Measurements from ENCODE around the gene ARL15. TPM values are rescaled to one million over a fixed set of nuclear protein-coding genes. Genes with fewer than 3 reads are reported as not detected.

ARL15 gene
- total RNA-seq, 1 donor, result 22.0 TPM

GRCh38 chr5:54279960-54280359 is 30.4 kb downstream of the ARL15 start:
- no peak overlapping the region for H3K4me3 ChIP-seq (ENCODE audit: low read depth, low read length)
- no peak for DNase-seq (ENCODE audit: low read depth)
- no peak for TF ChIP-seq CTCF (IDR thresholded peaks at IDR 0.05; ENCODE audit: insufficient read depth, low read length)

GRCh38 chr5:54278979-54279717 is 31.2 kb downstream of the ARL15 start:
- H3K4me3 ChIP-seq (ENCODE audit: low read depth, low read length), result no peak overlapping the region
- DNase-seq (ENCODE audit: low read depth), result no peak
- no peak for TF ChIP-seq CTCF (IDR thresholded peaks at IDR 0.05; ENCODE audit: insufficient read depth, low read length)

GRCh38 chr5:54278036-54278830 is 32.1 kb downstream of the ARL15 start:
- TF ChIP-seq CTCF (IDR thresholded peaks at IDR 0.05; ENCODE audit: insufficient read depth, low read length), result no peak
- no peak for DNase-seq (ENCODE audit: low read depth)

GRCh38 chr5:54276048-54276447 is 34.3 kb downstream of the ARL15 start:
- DNase-seq (ENCODE audit: low read depth), result no peak
- no peak overlapping the region for H3K4me3 ChIP-seq (ENCODE audit: low read depth, low read length)
- TF ChIP-seq CTCF (IDR thresholded peaks at IDR 0.05; ENCODE audit: insufficient read depth, low read length), result no peak

More at GRCh38 chr5:54278036-54278830, 32.1 kb downstream of the ARL15 start:
- no peak overlapping the region for H3K4me3 ChIP-seq (ENCODE audit: low read depth, low read length)

- no peak overlapping the region for H3K4me3 ChIP-seq (ENCODE audit: low read depth, low read length)
- DNase-seq (ENCODE audit: low read depth), result no peak
- TF ChIP-seq CTCF (IDR thresholded peaks at IDR 0.05; ENCODE audit: insufficient read depth, low read length), result no peak
Observed at GRCh38 chr5:54275361-54275760, 35.0 kb downstream of the ARL15 start.

- no peak for DNase-seq (ENCODE audit: low read depth)
- no peak overlapping the region for H3K4me3 ChIP-seq (ENCODE audit: low read depth, low read length)
- no peak for TF ChIP-seq CTCF (IDR thresholded peaks at IDR 0.05; ENCODE audit: insufficient read depth, low read length)
Observed at GRCh38 chr5:54274944-54275343, 35.4 kb downstream of the ARL15 start.
